NCI-H1105 treated with DMSO at 0.1 percent for 48 hours (cell line): ENCODE measurements around the gene STAG1.
"Not testable (repeated sequence)": the region's sequence is repeated elsewhere in the genome, so short reads cannot be mapped to it uniquely, and the experiment has no call there.

Source experiments
- DNase-seq: peaks from one replicate; lab custom pipeline; 2025; lab: John Stamatoyannopoulos, UW

STAG1 gene

GRCh38 chr3:136645915-136646314, 106.3 kb downstream of the STAG1 start:
- DNase-seq: no peak

DNA sequence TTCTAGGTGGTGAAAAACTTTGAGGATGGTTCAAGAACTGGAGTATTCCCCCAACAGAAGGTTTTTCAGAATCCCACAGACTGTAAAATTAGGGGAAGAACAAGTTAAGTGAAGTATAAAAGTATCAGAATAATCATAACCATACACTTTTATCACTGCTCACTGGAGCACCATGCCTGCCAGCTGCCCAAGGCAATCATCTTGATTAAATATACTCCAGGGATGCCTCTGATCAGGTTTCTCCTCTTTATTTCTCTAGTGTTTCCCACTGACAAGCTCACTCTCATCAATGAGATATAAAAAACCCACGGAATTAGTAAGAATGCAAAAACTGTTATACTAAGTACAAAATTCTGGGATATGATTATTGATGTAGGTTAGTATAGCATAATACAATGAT, 108.0 kb downstream of the STAG1 start:
- DNase-seq: no peak

DNA sequence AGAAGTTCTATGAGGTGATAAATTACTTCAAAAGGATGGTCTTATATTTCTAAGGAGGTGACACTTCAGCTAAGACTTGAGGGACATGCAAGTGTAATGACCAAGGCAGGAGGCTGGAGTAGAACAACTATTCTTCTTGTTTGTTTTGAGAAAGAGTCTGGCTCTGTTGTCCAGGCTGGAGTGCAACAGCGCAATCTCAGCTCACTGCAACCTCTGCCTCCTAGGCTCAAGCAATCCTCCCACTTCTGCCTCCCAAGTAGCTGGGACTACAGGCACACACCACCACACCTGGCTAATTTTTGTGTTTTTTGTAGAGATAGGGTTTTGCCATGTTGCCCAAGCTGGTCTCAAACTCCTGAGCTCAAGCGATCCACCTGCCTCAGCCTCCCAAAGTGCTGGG, 108.8 kb downstream of the STAG1 start:
- not testable (repeated sequence) for DNase-seq

DNA sequence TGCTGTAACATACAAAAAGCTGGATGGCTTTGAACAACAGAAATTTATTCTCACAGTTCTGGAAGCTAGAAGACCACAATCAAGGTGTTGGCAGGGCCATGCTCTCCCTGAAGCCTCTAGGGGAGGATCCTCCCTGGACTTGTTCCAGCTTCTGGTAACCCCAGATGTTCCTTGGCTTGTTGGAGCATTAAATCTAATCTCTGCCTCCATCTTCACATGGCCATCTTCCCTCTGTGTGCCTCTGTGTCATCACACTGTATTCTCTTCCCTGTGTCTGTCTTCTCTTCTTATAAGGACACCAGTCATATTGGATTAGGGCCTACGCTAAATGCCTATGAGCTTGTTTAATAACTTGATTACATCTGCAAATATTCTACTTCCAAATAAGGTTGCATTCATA, 109.5 kb downstream of the STAG1 start:
- no peak for DNase-seq

DNA sequence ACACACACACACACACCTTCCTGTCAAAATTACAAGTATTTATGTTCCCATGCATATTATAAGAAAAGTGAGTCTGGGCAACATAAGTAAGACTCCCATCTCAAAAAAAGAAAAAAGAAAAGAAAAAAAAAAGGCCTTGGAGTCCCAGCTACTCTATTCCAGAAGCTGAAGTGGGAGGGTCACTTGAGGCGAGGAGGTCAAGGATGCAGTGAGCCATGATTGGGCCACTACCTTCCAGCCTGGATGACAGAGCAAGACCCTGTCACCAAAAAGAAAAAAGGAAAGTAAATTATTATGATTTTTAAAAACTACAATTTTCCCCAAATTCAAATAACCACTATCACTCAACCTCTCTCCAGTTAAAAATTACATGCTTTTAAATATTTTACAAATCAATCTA, 113.1 kb downstream of the STAG1 start:
- DNase-seq: no peak

- no peak for DNase-seq
Observed at GRCh38 chr3:136637176-136637575, 115.0 kb downstream of the STAG1 start.

- DNase-seq: no peak
Observed at GRCh38 chr3:136634821-136635220, 117.4 kb downstream of the STAG1 start.

GRCh38 chr3:136632625-136633081, 119.5 kb downstream of the STAG1 start:
- DNase-seq: no peak

DNA sequence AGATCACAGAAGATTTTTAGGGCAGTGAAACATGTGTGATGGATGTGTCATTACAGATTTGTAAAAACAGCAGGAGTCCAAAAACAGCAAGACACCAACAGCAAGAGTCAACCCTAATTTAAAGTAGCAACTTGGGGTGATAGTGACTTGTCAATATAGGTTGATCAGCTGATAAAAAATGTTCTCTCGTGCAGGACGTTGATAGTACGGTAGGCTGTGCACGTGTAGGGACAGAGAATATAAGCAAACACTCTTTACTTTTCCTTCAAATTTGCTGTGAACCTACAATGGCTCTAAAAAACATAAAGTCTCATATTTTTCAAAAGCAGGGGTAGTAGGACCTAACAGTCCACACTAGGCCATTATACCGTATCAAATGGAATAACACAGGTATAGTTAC, 120.8 kb downstream of the STAG1 start:
- no peak for DNase-seq

DNA sequence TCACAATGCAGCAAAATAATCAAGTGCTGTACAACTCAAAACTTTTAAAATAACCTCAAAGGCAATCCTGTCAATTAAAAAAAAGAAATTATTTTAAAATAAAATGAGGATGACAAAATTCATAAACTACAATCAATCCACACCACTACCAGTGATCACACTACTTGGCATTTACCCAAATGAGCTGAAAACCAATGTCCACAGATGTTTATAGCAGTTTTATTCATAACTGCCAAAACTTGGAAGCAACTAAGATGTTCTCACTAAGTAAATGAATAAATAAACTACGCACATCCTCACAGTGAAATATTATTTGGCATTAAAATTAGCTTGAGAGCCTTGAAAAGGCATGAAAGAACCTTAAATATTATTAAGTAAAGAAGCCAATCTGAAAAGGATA, 121.3 kb downstream of the STAG1 start:
- no peak for DNase-seq

GRCh38 chr3:136626493-136626892, 125.7 kb downstream of the STAG1 start:
- no peak for DNase-seq

DNA sequence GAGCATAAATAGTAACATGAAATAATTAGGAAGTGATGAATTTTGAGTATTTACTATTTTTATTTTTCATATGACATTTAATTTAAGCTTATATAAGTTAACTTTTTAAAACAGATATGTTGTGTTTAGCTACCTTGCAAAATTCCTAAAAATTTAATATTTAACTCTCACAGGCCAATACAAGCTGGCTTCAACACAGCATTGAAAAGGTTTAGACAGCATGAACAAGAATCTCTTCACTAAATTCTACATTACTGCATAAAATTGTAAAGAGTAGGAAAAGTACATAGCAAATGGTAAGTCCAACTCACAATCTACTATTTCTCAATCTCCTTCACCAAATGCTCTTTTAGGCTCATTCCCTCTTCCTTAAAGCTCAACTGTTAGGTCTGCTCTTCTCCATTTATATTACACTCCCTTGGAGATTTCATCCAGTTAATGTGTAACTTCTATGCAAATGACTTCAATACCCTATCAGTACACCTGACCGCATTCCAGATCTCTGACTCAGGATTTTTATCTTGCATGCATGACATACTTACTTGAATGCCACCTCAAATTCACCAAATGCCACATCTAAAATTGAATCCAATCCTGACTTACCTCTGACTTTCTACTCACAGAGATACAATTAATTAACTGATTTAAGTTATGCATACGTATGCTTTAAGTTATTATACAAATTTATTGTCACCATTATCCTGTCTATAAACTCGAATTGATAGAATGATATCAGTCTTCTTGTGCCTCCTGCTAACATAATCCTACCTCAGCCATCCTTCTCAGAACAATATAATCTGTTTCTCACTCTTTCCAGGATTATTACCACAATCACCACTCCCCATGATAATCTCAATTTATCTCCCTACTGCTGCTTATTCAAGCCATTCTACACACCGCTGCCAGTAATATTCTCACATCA, 127.0 kb downstream of the STAG1 start:
- no peak for DNase-seq

DNA sequence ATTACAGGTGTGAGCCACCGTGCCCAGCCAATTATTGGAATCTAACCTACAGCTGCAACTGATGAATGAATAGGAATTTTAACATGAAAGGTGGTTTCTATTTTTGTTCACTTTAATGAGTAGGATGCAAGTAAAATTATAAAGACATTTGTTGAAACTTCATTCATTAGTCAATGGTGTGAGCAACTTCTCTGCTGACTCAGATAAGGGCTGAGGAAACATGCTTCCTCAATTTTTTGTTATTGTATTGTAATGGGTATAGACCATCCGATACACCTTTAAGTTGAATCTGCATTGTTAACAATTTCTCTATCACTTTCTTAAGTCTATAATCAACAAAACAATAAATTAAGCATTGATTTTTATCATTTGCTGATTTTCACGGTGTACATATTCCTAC, 127.8 kb downstream of the STAG1 start:
- DNase-seq: no peak

GRCh38 chr3:136621628-136622027, 130.6 kb downstream of the STAG1 start:
- no peak for DNase-seq

DNA sequence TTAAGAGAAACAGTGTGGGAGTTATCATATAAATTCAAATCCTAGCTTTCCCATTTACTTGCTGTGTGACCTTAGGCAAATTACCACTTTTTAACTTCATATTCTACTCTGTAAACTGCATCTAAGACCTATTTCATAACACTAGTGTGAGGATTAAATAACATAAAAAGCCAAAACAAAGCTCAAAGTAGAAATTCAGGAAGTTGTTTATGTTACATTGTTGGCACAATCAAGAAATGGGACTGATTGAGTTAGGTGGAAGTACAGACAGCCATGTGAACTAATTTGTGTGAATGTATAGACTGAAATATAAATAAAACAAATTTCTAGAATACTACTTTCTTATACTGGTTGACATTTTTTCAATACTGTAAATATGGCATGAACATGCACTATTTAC, 131.7 kb downstream of the STAG1 start:
- DNase-seq: no peak

- DNase-seq: not testable (repeated sequence)
Observed at GRCh38 chr3:136617969-136618525, 134.1 kb downstream of the STAG1 start.

DNA sequence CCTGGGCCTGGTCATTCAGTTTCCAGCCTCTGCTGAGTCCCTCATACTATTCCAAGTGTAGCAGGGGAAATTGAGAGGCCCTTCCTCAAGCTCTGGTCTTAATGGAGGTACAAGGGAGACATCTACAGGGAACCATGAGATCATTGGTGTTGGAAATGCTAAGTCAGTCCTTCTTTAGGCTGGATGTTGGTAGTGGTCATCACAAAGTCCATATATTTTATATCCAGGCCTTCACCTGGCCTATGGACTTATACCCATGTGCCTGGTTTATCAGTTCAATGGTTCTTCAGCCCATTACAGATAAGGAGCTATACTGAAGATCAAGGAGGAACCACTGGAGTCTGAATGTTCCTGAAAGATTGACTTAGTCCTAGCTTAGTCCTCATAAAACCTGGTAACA, 135.0 kb downstream of the STAG1 start:
- no peak for DNase-seq

DNA sequence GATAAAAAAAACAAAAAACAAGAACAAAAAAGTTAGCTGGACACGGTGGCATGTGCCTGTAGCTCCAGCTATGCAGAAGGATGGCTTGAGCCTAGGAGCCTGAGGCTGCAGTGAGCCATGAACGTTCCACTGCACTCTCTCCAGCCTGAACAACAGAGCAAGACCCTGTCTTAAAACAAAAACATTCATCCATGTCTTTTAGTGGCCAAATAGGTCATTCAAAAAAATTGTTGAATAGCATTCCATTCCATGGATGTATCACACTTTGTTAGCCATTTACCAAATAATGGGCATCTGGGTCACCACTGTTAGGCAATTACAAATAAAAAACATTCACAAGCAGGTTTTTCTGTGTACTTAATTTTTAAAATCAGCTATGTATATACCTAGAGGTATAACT, 139.7 kb downstream of the STAG1 start:
- DNase-seq: no peak

GRCh38 chr3:136606990-136607389, 145.2 kb downstream of the STAG1 start:
- DNase-seq: no peak

- not testable (repeated sequence) for DNase-seq
Observed at GRCh38 chr3:136606216-136606615, 146.0 kb downstream of the STAG1 start.

DNA sequence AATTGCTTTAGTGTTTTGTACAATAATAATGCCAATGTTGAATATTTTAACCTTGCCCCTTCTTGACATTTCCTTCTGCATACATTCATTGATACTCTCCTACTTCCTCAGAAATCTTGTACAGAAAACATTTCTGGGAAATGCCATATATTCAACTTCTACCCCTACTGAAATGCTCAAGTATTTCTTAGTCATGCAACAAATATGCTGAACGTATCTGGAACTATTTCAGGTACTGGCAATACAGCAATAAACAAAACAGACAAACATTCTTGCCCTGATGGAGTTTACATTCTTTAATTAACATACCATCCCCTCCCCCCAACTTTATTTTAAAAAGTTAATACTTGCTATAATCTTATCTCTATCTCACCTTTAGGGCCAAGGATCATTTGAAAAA, 147.2 kb downstream of the STAG1 start:
- DNase-seq: no peak

- no peak for DNase-seq
Observed at GRCh38 chr3:136602818-136603217, 149.4 kb downstream of the STAG1 start.

DNA sequence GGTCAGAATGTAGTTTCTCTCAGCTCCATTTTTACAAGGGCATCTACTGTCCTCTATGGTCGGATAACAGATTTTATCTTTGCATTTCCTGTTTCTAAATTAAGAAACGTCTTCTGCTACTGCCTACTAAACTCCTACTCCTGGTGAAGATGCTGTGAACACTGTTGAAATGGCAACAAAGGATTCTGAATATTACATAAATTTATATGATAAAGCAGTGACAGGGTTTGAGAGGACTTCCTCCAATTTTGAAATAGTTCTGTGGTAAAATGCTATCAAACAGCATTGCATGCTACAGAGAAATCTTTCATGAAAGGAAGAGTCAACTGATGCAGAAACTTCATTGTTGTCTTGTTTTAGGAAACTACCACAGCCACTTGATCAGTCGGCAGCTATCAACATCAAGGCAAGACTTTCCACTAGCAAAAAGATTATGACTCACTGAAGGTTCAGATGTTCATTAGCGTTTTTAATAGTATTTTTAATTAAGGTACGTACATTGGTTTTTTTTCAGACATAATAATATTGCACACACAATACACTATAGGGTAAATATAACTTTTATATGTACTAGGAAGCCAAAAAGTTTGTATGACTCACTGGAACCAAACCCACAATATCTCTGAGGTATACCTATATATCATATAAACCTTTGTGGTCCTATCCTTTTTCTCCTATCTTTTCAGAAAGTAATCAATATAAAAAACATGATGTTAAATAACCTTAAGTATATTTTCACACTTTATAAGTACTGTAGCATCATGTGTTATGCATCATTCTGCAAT, 156.1 kb downstream of the STAG1 start:
- no peak for DNase-seq
